MM.1S (cell line): ENCODE measurements around the gene CTAG1B.

Experiments used
- DNase-seq: peaks from one replicate; pipeline ENCODE4 v3.0.0-alpha.2; 2015
- H2AFZ ChIP-seq: fragments of 300-600 bp; sonication (generic); 2 replicates; pipeline ENCODE4 v1.6.0; 2016; ENCODE audit warnings: antibody characterized with exemption, low read length
- H3F3A ChIP-seq: fragments of 300-600 bp; sonication (generic); 2 replicates; pipeline ENCODE4 v1.6.1; 2016; ENCODE audit warnings: mild to moderate bottlenecking, antibody characterized with exemption, low read length, moderate library complexity, mixed read lengths; ENCODE audit not compliant: insufficient read depth
- H3K27ac ChIP-seq: fragments of 300-600 bp; sonication (generic); 2 replicates; pipeline ENCODE4 v1.5.1; 2016; ENCODE audit warnings: mild to moderate bottlenecking, low read length
- H3K27me3 ChIP-seq: fragments of 300-600 bp; sonication (generic); replicated peaks from 2 replicates; pipeline ENCODE4 v1.6.0; 2016; ENCODE audit warnings: low read length; ENCODE audit not compliant: insufficient read depth
- H3K36me3 ChIP-seq: fragments of 300-600 bp; sonication (generic); replicated peaks from 2 replicates; pipeline ENCODE4 v1.6.1; 2016; ENCODE audit warnings: mild to moderate bottlenecking, low read length, mixed read lengths; ENCODE audit not compliant: insufficient read depth
- H3K4me1 ChIP-seq: fragments of 300-600 bp; sonication (generic); 2 replicates; pipeline ENCODE4 v1.6.1; 2016; ENCODE audit warnings: low read length, mixed read lengths
- H3K4me2 ChIP-seq: fragments of 300-600 bp; sonication (generic); 2 replicates; pipeline ENCODE4 v1.6.0; 2016; ENCODE audit warnings: low read depth, low read length
- H3K4me3 ChIP-seq: fragments of 300-600 bp; sonication (generic); 2 replicates; pipeline ENCODE4 v1.5.1; 2016; ENCODE audit warnings: low read length, mixed read lengths
- H3K79me2 ChIP-seq: fragments of 300-600 bp; sonication (generic); 2 replicates; pipeline ENCODE4 v1.6.1; 2016; ENCODE audit warnings: mixed run types, low read length, mixed read lengths
- H3K9ac ChIP-seq: fragments of 300-600 bp; sonication (generic); 2 replicates; pipeline ENCODE4 v1.6.1; 2016; ENCODE audit warnings: low read length, mixed read lengths
- H3K9me2 ChIP-seq: fragments of 300-600 bp; sonication (generic); replicated peaks from 2 replicates; pipeline ENCODE4 v1.6.1; 2016; ENCODE audit warnings: mild to moderate bottlenecking, low read length, mixed read lengths; ENCODE audit not compliant: insufficient read depth
- H3K9me3 ChIP-seq: fragments of 300-600 bp; sonication (generic); replicated peaks from 2 replicates; pipeline ENCODE4 v1.6.1; 2016; ENCODE audit warnings: mild to moderate bottlenecking, low read length, mixed read lengths; ENCODE audit not compliant: insufficient read depth
- H4K20me1 ChIP-seq: fragments of 300-600 bp; sonication (generic); 2 replicates; pipeline ENCODE4 v1.6.1; 2016; ENCODE audit warnings: mild to moderate bottlenecking, low read length, moderate library complexity, mixed read lengths; ENCODE audit not compliant: insufficient read depth
- CTCF ChIP-seq: fragments of 300-600 bp; sonication (generic); IDR thresholded peaks from 2 replicates; pipeline ENCODE4 v1.5.1; 2016; ENCODE audit warnings: antibody characterized with exemption, low read length, mixed read lengths
- EZH2 ChIP-seq: fragments of 300-600 bp; sonication (generic); optimal IDR thresholded peaks from 2 replicates; pipeline ENCODE3; 2017; ENCODE audit warnings: low read depth, mild to moderate bottlenecking, antibody characterized with exemption, low read length, mixed read lengths
- EZH2phosphoT487 ChIP-seq: fragments of 300-600 bp; sonication (generic); IDR thresholded peaks from 2 replicates; pipeline ENCODE4 v1.6.1; 2018; ENCODE audit warnings: antibody characterized with exemption, low read length

The CTAG1B gene

DNA sequence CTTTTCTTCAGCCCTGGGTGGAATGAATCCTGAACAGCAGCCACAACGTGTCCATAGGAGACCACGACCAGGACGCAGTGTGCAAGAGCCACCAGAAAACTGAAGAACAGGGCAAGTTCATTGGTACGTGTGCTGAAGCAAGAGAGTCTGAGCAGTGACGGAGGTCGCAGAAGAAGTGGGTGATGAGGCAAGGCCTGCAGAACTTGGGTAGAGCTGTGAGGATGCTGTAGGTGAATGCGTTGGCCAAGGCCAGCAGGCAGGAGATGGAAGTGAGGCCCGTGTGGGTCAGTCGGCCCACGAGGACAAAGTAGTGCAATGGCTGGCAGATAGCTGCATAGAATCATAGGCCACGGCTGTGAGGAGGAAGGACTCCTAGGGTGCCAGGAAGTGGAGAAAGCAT, 39.9 kb upstream of the CTAG1B start:
- Histone ChIP-seq H3K4me1 (peaks cover 10% of the 10 kb centered on the region), H3F3A (peaks cover 8% of the 10 kb centered on the region; the same call in 1 of the 2 replicates), H3K27ac (no peak overlapping the region), H3K4me2 (no peak overlapping the region), H3K9me3 (no peaks in the 10 kb centered on the region), H4K20me1 (no peaks in the 10 kb centered on the region), H3K9ac (no peak overlapping the region), H3K9me2 (no peaks in the 10 kb centered on the region), H3K27me3 (no peaks in the 10 kb centered on the region), H3K79me2 (no peaks in the 10 kb centered on the region), H2AFZ (no peak overlapping the region), H3K4me3 (no peak overlapping the region), H3K36me3 (no peaks in the 10 kb centered on the region)
- TF ChIP-seq EZH2phosphoT487, result no peak
- TF ChIP-seq EZH2, result no peak
- no peak for TF ChIP-seq CTCF
- DNase-seq, result no peak

GRCh38 chrX:154658187-154658586, 39.1 kb upstream of the CTAG1B start:
- H3F3A ChIP-seq, result peaks cover 8% of the 10 kb centered on the region; the same call in 1 of the 2 replicates
- H3K4me3 ChIP-seq, result no peak overlapping the region
- no peak overlapping the region for H3K4me2 ChIP-seq
- no peak overlapping the region for H2AFZ ChIP-seq
- H4K20me1 ChIP-seq, result no peaks in the 10 kb centered on the region
- H3K79me2 ChIP-seq, result no peaks in the 10 kb centered on the region
- peaks cover 10% of the 10 kb centered on the region for H3K4me1 ChIP-seq
- DNase-seq, result no peak
- H3K9ac ChIP-seq, result no peak overlapping the region
- H3K36me3 ChIP-seq, result no peaks in the 10 kb centered on the region
- H3K9me3 ChIP-seq, result no peaks in the 10 kb centered on the region
- TF ChIP-seq CTCF (no peak), EZH2phosphoT487 (no peak), EZH2 (no peak)
- H3K27me3 ChIP-seq, result no peaks in the 10 kb centered on the region
- H3K9me2 ChIP-seq, result no peaks in the 10 kb centered on the region
- H3K27ac ChIP-seq, result no peak overlapping the region

DNA sequence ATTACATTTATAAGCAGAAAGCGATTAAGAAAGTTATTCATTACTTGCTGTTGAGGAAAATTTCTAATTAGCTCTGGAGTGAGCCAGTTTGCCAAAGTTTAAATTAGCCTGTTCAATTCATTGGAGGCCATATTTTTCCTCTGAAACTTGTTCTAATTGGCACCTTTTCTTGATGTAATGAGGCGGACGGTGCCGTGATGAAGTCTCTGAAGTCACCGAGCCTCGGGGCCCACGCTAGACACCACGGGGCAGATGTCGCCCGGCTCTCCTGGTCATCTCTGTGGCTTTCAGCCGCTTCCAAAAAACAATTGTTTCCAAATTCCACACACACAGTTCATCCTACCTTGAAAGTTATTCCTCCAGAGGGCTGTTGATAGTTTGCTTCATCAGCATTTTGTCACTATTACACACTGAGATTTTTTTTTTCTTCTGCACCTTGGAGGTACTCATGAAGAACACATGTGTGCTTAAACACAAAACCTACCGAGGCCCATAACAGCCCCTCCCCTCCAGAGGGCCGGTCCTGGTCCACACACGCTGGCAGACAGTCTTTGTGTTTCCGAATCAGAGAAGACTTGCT, 38.2 kb upstream of the CTAG1B start:
- no peaks in the 10 kb centered on the region for H3K9me3 ChIP-seq
- TF ChIP-seq CTCF (no peak), EZH2phosphoT487 (no peak), EZH2 (no peak)
- peaks cover 5% of the 10 kb centered on the region for H3K4me1 ChIP-seq
- H3K4me2 ChIP-seq, result no peak overlapping the region
- H3F3A ChIP-seq, result peaks cover 6% of the 10 kb centered on the region; the same call in 1 of the 2 replicates
- no peaks in the 10 kb centered on the region for H3K36me3 ChIP-seq
- no peaks in the 10 kb centered on the region for H3K9me2 ChIP-seq
- no peak overlapping the region for H3K27ac ChIP-seq
- no peaks in the 10 kb centered on the region for H3K79me2 ChIP-seq
- H3K4me3 ChIP-seq, result no peak overlapping the region
- no peaks in the 10 kb centered on the region for H4K20me1 ChIP-seq
- no peaks in the 10 kb centered on the region for H3K27me3 ChIP-seq
- no peak for DNase-seq
- H3K9ac ChIP-seq, result no peak overlapping the region
- no peak overlapping the region for H2AFZ ChIP-seq
